ENCODE data around the gene JAK2. TPM values are rescaled to one million over a fixed set of nuclear protein-coding genes. Genes with fewer than 3 reads are reported as not detected.

The JAK2 gene
- total RNA-seq, 2 donors from 2014 or later = 6.6 to 11.7 TPM

DNA sequence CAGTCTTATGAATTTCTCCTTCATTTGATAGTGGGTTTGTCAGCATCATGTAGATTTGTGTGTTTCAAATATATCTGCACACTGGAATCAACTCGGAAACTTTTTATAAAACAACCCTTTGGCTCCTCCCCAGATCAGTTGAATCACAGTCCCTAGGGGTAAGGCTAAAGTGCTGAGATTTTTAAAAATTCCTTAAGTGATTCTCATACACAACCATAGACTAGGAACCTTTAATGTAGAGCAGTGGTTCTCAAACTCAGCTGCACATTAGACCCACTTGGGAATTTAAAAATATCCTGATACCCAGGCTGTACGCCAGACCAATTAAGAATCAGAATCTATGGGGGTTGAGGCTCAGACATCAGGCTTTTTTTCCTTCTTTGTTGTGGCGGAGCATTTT, 17.5 kb upstream of the JAK2 start:
- ATAC-seq (no peak), DNase-seq (no peak)
- intact Hi-C loops (cut with DNase I) = no loop called here
- no peaks in the 10 kb centered on the region for H3K27me3 ChIP-seq
- no peaks in the 10 kb centered on the region for H3K9me3 ChIP-seq
- 77 to 79% methylated on average over 3 of the region's 3 CpGs for WGBS, 2 donors
- TF ChIP-seq, protein P1, sequence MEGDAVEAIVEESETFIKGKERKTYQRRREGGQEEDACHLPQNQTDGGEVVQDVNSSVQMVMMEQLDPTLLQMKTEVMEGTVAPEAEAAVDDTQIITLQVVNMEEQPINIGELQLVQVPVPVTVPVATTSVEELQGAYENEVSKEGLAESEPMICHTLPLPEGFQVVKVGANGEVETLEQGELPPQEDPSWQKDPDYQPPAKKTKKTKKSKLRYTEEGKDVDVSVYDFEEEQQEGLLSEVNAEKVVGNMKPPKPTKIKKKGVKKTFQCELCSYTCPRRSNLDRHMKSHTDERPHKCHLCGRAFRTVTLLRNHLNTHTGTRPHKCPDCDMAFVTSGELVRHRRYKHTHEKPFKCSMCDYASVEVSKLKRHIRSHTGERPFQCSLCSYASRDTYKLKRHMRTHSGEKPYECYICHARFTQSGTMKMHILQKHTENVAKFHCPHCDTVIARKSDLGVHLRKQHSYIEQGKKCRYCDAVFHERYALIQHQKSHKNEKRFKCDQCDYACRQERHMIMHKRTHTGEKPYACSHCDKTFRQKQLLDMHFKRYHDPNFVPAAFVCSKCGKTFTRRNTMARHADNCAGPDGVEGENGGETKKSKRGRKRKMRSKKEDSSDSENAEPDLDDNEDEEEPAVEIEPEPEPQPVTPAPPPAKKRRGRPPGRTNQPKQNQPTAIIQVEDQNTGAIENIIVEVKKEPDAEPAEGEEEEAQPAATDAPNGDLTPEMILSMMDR (IDR thresholded peaks at IDR 0.05) = no peak
- no peak overlapping the region for H3K4me3 ChIP-seq
- no peak overlapping the region for H3K27ac ChIP-seq
- H3K4me1 ChIP-seq = no peaks in the 10 kb centered on the region
- no peaks in the 10 kb centered on the region for H3K36me3 ChIP-seq (replicated peaks in 1 of 2; ENCODE audit: insufficient read depth in 1 of 2, low read depth in 2 of 2)

DNA sequence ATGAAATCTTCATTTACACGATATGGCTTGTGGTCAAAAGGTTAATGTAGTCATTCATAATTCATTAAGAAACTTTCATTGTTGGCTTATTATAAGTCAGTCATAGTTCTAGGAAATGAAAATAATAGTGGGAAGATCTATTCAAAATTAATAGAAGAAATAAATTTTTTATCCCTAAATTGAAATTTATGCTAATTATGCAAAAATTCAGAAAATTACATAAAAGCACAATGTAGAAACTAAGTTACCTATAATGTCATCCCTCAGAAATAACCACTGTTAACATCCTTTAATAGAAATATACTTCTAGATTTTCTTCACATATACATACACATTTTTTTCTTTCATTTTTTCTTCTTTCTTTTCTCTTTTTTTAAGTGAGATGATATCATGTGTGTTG, 15.9 kb upstream of the JAK2 start:
- 91 to 92% methylated on average over 1 of the region's 1 CpG for WGBS, 2 donors
- TF ChIP-seq POLR2A (IDR thresholded peaks at IDR 0.05) = no peak
- TF ChIP-seq, protein P1 (IDR thresholded peaks at IDR 0.05) = no peak
- H3K9me3 ChIP-seq = no peaks in the 10 kb centered on the region
- no peak overlapping the region for H3K4me3 ChIP-seq
- ATAC-seq (no peak), DNase-seq (no peak)
- no peak overlapping the region for H3K27ac ChIP-seq
- H3K4me1 ChIP-seq = peaks cover 8% of the 10 kb centered on the region
- H3K27me3 ChIP-seq = no peaks in the 10 kb centered on the region
- intact Hi-C loops (cut with DNase I) = no loop called here
- H3K36me3 ChIP-seq (replicated peaks in 1 of 2; ENCODE audit: insufficient read depth in 1 of 2, low read depth in 2 of 2) = no peaks in the 10 kb centered on the region

DNA sequence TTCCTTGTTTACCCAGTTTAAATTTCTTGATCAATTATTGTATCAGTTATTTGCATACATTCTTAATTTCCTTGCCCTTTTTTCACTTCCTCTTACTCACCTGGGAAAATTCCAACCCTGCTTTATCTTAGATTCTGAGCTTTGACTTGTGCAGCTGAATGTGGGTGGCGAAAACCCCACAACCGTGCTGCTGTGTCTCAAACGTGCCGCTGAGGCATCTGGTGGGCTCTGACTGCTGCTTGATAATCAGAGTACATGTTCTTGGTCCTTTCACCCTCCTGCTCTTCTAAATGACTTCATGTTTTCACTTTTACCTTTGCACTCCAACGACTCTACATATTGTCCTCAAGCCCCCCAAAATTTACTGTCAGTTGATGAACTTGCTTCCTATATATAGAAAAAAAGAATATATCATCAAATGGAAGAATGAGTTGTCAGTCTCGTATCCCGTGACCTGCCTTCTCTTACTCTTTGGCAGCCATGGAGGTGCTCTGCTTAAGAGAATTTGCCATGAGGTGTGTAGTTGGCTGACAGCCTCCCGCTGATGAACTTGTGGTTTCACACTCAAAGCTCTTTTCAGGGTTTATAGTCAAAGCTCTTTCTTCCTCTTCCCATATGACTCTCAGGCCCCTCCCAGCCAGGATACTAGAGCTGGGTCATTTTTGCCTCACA, 14.0 kb upstream of the JAK2 start:
- DNase-seq (no peak), ATAC-seq (no peak)
- intact Hi-C loops (cut with DNase I) = no loop called here
- Histone ChIP-seq H3K27me3 (no peaks in the 10 kb centered on the region), H3K27ac (no peak overlapping the region), H3K4me3 (no peak overlapping the region), H3K36me3 (replicated peaks in 1 of 2; ENCODE audit: insufficient read depth in 1 of 2, low read depth in 2 of 2) (no peaks in the 10 kb centered on the region), H3K4me1 (peaks cover 8% of the 10 kb centered on the region), H3K9me3 (no peaks in the 10 kb centered on the region)
- 68% methylated on average over 8 of the region's 8 CpGs for WGBS, 2 donors
- TF ChIP-seq, protein P1 (IDR thresholded peaks at IDR 0.05) = no peak
- TF ChIP-seq POLR2A (IDR thresholded peaks at IDR 0.05) = no peak

DNA sequence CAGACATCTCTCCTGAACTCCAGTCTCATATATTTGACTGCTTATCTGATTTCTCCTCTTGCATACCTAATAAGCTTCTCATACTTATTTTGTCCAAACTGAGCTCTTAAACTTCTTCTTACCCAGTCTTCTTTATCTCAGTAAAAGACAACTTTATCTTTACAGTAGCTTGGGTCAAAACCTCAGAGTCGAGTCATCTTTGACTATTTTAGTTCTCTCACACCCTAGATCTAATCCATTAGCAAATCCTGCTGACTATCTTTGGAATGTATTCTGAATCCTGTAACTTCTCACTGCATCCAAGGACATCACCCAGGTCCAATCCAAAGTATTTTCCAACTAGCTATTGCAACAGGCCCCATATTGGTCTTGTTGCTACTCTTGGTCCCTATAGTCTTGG, 11.8 kb upstream of the JAK2 start:
- H3K4me1 ChIP-seq = peaks cover 8% of the 10 kb centered on the region
- no peak overlapping the region for H3K27ac ChIP-seq
- H3K4me3 ChIP-seq = no peak overlapping the region
- H3K9me3 ChIP-seq = no peaks in the 10 kb centered on the region
- ATAC-seq (no peak), DNase-seq (no peak)
- intact Hi-C loops (cut with DNase I) = no loop called here
- no peaks in the 10 kb centered on the region for H3K36me3 ChIP-seq (replicated peaks in 1 of 2; ENCODE audit: insufficient read depth in 1 of 2, low read depth in 2 of 2)
- H3K27me3 ChIP-seq = no peaks in the 10 kb centered on the region
- TF ChIP-seq, protein P1 (IDR thresholded peaks at IDR 0.05) = no peak
- no peak for TF ChIP-seq POLR2A (IDR thresholded peaks at IDR 0.05)
- WGBS, 2 donors = 68 to 86% methylated on average over 1 of the region's 1 CpG

DNA sequence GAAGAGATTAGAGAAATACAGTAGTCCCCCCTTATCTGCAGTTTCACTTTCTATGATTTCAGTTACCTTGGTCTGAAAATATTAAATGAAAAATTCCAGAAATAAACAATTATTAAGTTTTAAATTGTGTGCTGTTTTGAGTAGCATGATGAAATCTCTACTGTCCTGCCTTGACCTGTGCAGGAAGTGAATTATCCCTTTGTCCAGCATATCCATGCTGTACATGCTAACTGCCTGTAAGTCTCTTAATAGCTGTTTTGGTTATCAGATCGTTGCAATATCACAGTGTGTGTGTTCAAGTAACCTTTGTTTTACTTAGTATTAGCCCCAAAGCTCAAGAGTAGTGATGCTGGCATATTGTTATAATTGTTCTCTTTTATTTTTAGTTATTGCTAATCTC, 11.2 kb upstream of the JAK2 start:
- no peak for TF ChIP-seq POLR2A (IDR thresholded peaks at IDR 0.05)
- Histone ChIP-seq H3K9me3 (no peaks in the 10 kb centered on the region), H3K27ac (no peak overlapping the region), H3K4me3 (no peak overlapping the region), H3K27me3 (no peaks in the 10 kb centered on the region), H3K4me1 (peaks cover 8% of the 10 kb centered on the region), H3K36me3 (replicated peaks in 1 of 2; ENCODE audit: insufficient read depth in 1 of 2, low read depth in 2 of 2) (no peaks in the 10 kb centered on the region)
- ATAC-seq (no peak), DNase-seq (no peak)
- WGBS, 2 donors = 24 to 28% methylated on average over 1 of the region's 1 CpG
- intact Hi-C loops (cut with DNase I) = no loop called here

Data from body of pancreas (tissue), 4 donors.